ENCODE data around the gene NHERF2.

NHERF2 gene

DNA sequence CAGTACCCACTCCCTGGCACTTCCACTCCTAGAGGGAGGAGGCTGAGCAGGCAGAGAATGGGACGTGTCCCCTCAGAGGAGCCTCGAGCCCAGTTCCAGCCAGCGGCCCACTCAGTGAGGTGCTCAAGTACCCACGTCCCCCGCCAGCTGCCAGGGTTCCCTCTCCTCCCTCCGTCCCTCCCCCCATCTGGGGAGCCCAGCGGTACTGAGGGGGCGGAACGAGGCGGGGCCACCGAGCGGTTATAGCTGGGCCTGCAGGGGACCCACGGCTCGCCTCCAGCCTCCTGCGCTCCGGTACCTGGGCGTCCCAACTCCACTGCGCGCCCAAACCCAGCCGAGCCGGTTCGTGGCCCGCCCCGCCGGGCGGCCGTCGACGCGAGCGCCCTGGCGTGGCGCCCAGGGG, 7.2 kb upstream of the NHERF2 start, which contains the start of gene NPW:
NPW (plus strand) TSS at position 268 of the 403 bp plus-strand sequence.
- Histone ChIP-seq H3K27ac (ENCODE audit: low read depth, low read length) (no peak within 1 kb of the TSS), H3K4me3 (ENCODE audit: insufficient read depth, low read length, poor library complexity, severe bottlenecking) (no peak within 1 kb of the TSS), H3K9me2 (replicated peaks; ENCODE audit: insufficient read depth, low read length) (no peaks in the 10 kb centered on the region), H3K9me3 (ENCODE audit: insufficient read depth, low read length) (no peaks in the 10 kb centered on the region), H3K9ac (ENCODE audit: low read length) (no peak within 1 kb of the TSS), H3F3A (ENCODE audit: insufficient read depth) (no peaks in the 10 kb centered on the region), H2AFZ (ENCODE audit: low read depth, low read length, severe bottlenecking) (no peak within 1 kb of the TSS), H3K36me3 (ENCODE audit: low read length) (no peaks in the 10 kb centered on the region), H3K4me2 (ENCODE audit: low read depth, low read length, poor library complexity, severe bottlenecking) (no peak within 1 kb of the TSS), H3K79me2 (ENCODE audit: insufficient read depth, low read length) (no peaks in the 10 kb centered on the region), H3K27me3 (ENCODE audit: low read length) (no peaks in the 10 kb centered on the region), H4K20me1 (ENCODE audit: low read depth, low read length) (no peaks in the 10 kb centered on the region)
- TF ChIP-seq, protein P1, sequence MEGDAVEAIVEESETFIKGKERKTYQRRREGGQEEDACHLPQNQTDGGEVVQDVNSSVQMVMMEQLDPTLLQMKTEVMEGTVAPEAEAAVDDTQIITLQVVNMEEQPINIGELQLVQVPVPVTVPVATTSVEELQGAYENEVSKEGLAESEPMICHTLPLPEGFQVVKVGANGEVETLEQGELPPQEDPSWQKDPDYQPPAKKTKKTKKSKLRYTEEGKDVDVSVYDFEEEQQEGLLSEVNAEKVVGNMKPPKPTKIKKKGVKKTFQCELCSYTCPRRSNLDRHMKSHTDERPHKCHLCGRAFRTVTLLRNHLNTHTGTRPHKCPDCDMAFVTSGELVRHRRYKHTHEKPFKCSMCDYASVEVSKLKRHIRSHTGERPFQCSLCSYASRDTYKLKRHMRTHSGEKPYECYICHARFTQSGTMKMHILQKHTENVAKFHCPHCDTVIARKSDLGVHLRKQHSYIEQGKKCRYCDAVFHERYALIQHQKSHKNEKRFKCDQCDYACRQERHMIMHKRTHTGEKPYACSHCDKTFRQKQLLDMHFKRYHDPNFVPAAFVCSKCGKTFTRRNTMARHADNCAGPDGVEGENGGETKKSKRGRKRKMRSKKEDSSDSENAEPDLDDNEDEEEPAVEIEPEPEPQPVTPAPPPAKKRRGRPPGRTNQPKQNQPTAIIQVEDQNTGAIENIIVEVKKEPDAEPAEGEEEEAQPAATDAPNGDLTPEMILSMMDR (IDR thresholded peaks at IDR 0.05; ENCODE audit: insufficient read depth, low read length, poor library complexity, severe bottlenecking) = no peak
- TF ChIP-seq EZH2phosphoT487 (conservative IDR thresholded peaks at IDR 0.05; ENCODE audit: low read length) = no peak

DNA sequence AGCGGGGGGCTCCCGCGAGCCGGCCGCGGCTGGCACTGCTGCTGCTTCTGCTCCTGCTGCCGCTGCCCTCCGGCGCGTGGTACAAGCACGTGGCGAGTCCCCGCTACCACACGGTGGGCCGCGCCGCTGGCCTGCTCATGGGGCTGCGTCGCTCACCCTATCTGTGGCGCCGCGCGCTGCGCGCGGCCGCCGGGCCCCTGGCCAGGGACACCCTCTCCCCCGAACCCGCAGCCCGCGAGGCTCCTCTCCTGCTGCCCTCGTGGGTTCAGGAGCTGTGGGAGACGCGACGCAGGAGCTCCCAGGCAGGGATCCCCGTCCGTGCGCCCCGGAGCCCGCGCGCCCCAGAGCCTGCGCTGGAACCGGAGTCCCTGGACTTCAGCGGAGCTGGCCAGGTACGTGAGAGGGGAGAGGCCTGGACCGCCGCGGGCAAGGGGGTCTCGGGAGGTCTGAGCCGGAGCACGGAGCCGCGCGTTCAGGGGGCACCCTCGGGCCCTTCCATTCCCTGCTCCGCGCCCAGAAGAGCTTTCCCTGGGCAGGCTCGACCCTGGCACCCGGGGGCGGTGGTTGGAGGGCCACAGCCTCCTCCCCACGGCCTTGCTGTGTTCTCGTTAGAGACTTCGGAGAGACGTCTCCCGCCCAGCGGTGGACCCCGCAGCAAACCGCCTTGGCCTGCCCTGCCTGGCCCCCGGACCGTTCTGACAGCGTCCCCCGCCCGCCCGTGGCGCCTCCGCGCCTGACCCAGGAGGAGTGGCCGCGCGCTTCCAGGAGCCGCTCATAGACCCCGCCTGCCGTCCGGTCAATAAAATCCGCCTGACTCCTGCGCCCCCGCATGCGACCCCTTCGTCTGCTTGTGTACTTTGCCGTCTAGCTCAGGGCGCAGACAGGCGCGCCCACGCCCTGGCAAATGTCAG, 6.5 kb upstream of the NHERF2 start:
- Histone ChIP-seq H3K4me2 (ENCODE audit: low read depth, low read length, poor library complexity, severe bottlenecking) (no peak overlapping the region), H3K9me2 (replicated peaks; ENCODE audit: insufficient read depth, low read length) (no peaks in the 10 kb centered on the region), H3K9me3 (ENCODE audit: insufficient read depth, low read length) (no peaks in the 10 kb centered on the region), H3K9ac (ENCODE audit: low read length) (no peak overlapping the region), H4K20me1 (ENCODE audit: low read depth, low read length) (no peaks in the 10 kb centered on the region), H3K36me3 (ENCODE audit: low read length) (no peaks in the 10 kb centered on the region), H3K27ac (ENCODE audit: low read depth, low read length) (no peak overlapping the region), H3K4me3 (ENCODE audit: insufficient read depth, low read length, poor library complexity, severe bottlenecking) (no peak overlapping the region), H3K27me3 (ENCODE audit: low read length) (no peaks in the 10 kb centered on the region), H3K79me2 (ENCODE audit: insufficient read depth, low read length) (no peaks in the 10 kb centered on the region), H3F3A (ENCODE audit: insufficient read depth) (no peaks in the 10 kb centered on the region), H2AFZ (ENCODE audit: low read depth, low read length, severe bottlenecking) (no peak overlapping the region)
- TF ChIP-seq, protein P1 (IDR thresholded peaks at IDR 0.05; ENCODE audit: insufficient read depth, low read length, poor library complexity, severe bottlenecking) = no peak
- no peak for TF ChIP-seq EZH2phosphoT487 (conservative IDR thresholded peaks at IDR 0.05; ENCODE audit: low read length)

DNA sequence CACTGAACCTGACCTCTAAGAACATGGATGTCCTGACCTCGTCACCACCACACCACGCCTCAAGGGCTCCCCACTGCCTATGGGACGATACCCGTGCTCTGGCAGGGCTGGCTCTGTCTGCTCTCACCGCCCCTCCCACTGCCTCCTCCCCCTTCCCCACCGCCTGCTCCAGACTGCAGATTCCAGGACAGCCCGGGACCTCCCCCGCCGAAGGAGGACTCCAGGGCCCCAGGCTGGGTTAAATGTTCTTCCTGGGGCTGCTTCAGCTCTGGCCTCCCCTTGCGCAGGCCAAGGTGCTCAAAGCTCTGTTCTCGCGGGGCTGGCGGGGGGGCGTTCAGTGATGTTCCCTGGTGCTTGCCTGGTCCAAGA, 4.0 kb upstream of the NHERF2 start:
- H2AFZ ChIP-seq (ENCODE audit: low read depth, low read length, severe bottlenecking) = peak overlapping the region; percentile 77
- H3K9ac ChIP-seq (ENCODE audit: low read length) = peak overlapping the region; percentile 36
- no peaks in the 10 kb centered on the region for H4K20me1 ChIP-seq (ENCODE audit: low read depth, low read length)
- no peak for TF ChIP-seq EZH2phosphoT487 (conservative IDR thresholded peaks at IDR 0.05; ENCODE audit: low read length)
- TF ChIP-seq, protein P1 (IDR thresholded peaks at IDR 0.05; ENCODE audit: insufficient read depth, low read length, poor library complexity, severe bottlenecking) = no peak
- no peaks in the 10 kb centered on the region for H3F3A ChIP-seq (ENCODE audit: insufficient read depth)
- no peak overlapping the region for H3K27ac ChIP-seq (ENCODE audit: low read depth, low read length)
- no peaks in the 10 kb centered on the region for H3K36me3 ChIP-seq (ENCODE audit: low read length)
- H3K4me3 ChIP-seq (ENCODE audit: insufficient read depth, low read length, poor library complexity, severe bottlenecking) = no peak overlapping the region
- peak overlapping the region; percentile 36 for H3K4me2 ChIP-seq (ENCODE audit: low read depth, low read length, poor library complexity, severe bottlenecking)
- no peaks in the 10 kb centered on the region for H3K9me3 ChIP-seq (ENCODE audit: insufficient read depth, low read length)
- no peaks in the 10 kb centered on the region for H3K27me3 ChIP-seq (ENCODE audit: low read length)
- no peaks in the 10 kb centered on the region for H3K79me2 ChIP-seq (ENCODE audit: insufficient read depth, low read length)
- no peaks in the 10 kb centered on the region for H3K9me2 ChIP-seq (replicated peaks; ENCODE audit: insufficient read depth, low read length)
